Liver (tissue), 3 donors: ENCODE measurements around the gene GPR156.

Source experiments
- ATF3 ChIP-seq: IDR thresholded peaks from 2 replicates; pipeline ENCODE4 v1.6.1; 2016; ENCODE audit warnings: antibody characterized with exemption
- CTCF ChIP-seq: fragments of 150-350 bp; IDR thresholded peaks from 2 replicates; pipeline ENCODE4 v1.5.1; 2017; ENCODE audit warnings: improper control_type of control experiment, low read depth, low read length; ENCODE audit not compliant: missing input control
- EGR1 ChIP-seq, 2 donors: IDR thresholded peaks; 2 replicates each; pipeline ENCODE4 v1.6.1; 2016 to 2018; ENCODE audit warnings: antibody characterized with exemption in 2 of 2, low read depth in 2 of 2
- FOXA2 ChIP-seq: IDR thresholded peaks from 2 replicates; pipeline ENCODE4 v1.6.1; 2016; ENCODE audit warnings: antibody characterized with exemption
- JUND ChIP-seq, 2 donors: IDR thresholded peaks; 2 replicates each; pipeline ENCODE4 v1.6.1; 2016; ENCODE audit warnings: antibody characterized with exemption in 2 of 2
- MAX ChIP-seq: IDR thresholded peaks from 2 replicates; pipeline ENCODE4 v1.6.1; 2016; ENCODE audit warnings: antibody characterized with exemption
- NR2F2 ChIP-seq: IDR thresholded peaks from 2 replicates; pipeline ENCODE4 v1.6.1; 2016; ENCODE audit warnings: antibody characterized with exemption
- RAD21 ChIP-seq, 2 donors: IDR thresholded peaks; 2 replicates each; pipeline ENCODE4 v1.6.1; 2016; ENCODE audit warnings: antibody characterized with exemption in 2 of 2, mild to moderate bottlenecking in 2 of 2
- REST ChIP-seq: IDR thresholded peaks from 2 replicates; pipeline ENCODE4 v1.6.1; 2016; ENCODE audit warnings: antibody characterized with exemption, mild to moderate bottlenecking
- TAF1 ChIP-seq: conservative IDR thresholded peaks from 2 replicates; pipeline ENCODE4 v1.6.1; 2016; ENCODE audit warnings: antibody characterized with exemption, mild to moderate bottlenecking
- YY1 ChIP-seq: IDR thresholded peaks from 2 replicates; pipeline ENCODE4 v1.6.1; 2016; ENCODE audit warnings: antibody characterized with exemption, mild to moderate bottlenecking
- ZBTB33 ChIP-seq: IDR thresholded peaks from 2 replicates; pipeline ENCODE4 v1.6.1; 2016; ENCODE audit warnings: antibody characterized with exemption
- donor health status: healthy.
- donor health status: healthy.

- TF ChIP-seq CTCF = no peak
- TF ChIP-seq ATF3 = no peak
- TF ChIP-seq RAD21 (IDR thresholded peaks at IDR 0.05) = peak in 1 of 2 donors; percentile 7
- no peak for TF ChIP-seq MAX
- no peak for TF ChIP-seq YY1
- no peak for TF ChIP-seq REST
- TF ChIP-seq TAF1 = no peak
- TF ChIP-seq NR2F2 = no peak
- no peak for TF ChIP-seq ZBTB33
- TF ChIP-seq EGR1 (IDR thresholded peaks at IDR 0.05; ENCODE audit: low read depth in 2 of 2) = no peak
- TF ChIP-seq JUND (IDR thresholded peaks at IDR 0.05) = no peak
- TF ChIP-seq FOXA2 = no peak
Observed at GRCh38 chr3:120177707-120178306, 107.2 kb downstream of the GPR156 start.
